Type B pancreatic cell (in vitro differentiated cells): ENCODE results near the gene ITGB3. TPM values are rescaled to one million over a fixed set of nuclear protein-coding genes. Genes with fewer than 3 reads are reported as not detected.

Experiments used
- DNase-seq: peaks from one replicate; pipeline ENCODE4 v3.0.0; 2021; ENCODE audit warnings: mixed read lengths; ENCODE audit not compliant: unreplicated experiment; ENCODE audit errors: extremely low spot score
- H3K27ac Mint-ChIP-seq: 2 replicates; pipeline ENCODE4 v1.8.0; 2021; ENCODE audit warnings: mild to moderate bottlenecking, mixed read lengths
- H3K27me3 Mint-ChIP-seq: 2 replicates; pipeline ENCODE4 v1.8.0; 2021; ENCODE audit warnings: mixed read lengths
- H3K36me3 Mint-ChIP-seq: 2 replicates; pipeline ENCODE4 v1.8.0; 2021; ENCODE audit warnings: mixed read lengths
- H3K4me1 Mint-ChIP-seq: one replicate; pipeline ENCODE4 v1.8.0; 2021; ENCODE audit warnings: mixed read lengths; ENCODE audit not compliant: unreplicated experiment
- H3K4me3 Mint-ChIP-seq: 2 replicates; pipeline ENCODE4 v1.8.0; 2021; ENCODE audit warnings: mild to moderate bottlenecking, mixed read lengths
- H3K9me3 Mint-ChIP-seq: 2 replicates; pipeline ENCODE4 v1.8.0; 2021; ENCODE audit warnings: mixed read lengths
- total RNA-seq: library from RNA; stranded (reverse); gene quantifications from 2 replicates; pipeline ENCODE4 v1.2.1, GENCODE V29; 2021; ENCODE audit warnings: low replicate concordance
- TF ChIP-seq, protein P1 (sequence below): fragments of 200-600 bp; sonication (generic); conservative IDR thresholded peaks from 2 replicates; pipeline ENCODE4 v1.5.0; 2021; ENCODE audit warnings: antibody characterized with exemption, mild to moderate bottlenecking

The ITGB3 gene
- total RNA-seq, 1 donor from 2014 or later = 1.6 TPM

DNA sequence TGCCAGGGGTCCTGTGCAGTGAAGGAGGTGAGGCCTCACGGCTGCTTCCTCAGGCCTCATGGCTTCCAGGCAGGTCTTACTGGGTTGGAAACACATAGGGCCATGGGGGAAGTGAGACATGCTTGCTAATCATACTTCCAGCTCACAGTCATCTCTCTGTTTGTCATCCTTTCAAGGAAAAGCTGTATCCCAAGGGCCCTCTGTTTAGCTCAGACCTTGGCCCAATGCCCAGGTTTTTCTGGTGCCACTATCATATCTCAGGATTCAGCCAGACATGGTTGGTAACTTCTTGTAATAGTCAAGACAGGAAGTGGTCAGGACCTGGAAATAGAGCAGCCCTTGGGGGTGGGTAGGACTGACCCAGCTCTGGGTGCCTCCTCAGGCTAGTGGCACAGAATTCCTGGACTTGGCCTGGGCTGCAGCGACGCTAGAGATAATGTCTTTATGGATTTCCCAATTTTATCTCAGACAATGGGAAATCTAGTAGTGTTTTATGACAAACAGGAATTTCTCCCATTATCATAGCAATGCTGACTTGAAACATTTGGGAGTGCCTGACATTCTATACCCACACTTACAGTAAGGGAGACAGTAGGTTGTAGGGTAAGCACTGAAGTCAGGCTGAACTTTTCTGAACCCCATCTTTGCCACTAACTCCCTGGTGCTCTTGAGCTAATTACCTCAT, 13.5 kb upstream of the ITGB3 start:
- Mint-ChIP-seq H3K27ac (no peak overlapping the region), H3K4me3 (no peak overlapping the region), H3K4me1 (peaks cover 5% of the 10 kb centered on the region), H3K36me3 (no peaks in the 10 kb centered on the region), H3K27me3 (peaks cover 14% of the 10 kb centered on the region), H3K9me3 (no peaks in the 10 kb centered on the region)
- TF ChIP-seq, protein P1, sequence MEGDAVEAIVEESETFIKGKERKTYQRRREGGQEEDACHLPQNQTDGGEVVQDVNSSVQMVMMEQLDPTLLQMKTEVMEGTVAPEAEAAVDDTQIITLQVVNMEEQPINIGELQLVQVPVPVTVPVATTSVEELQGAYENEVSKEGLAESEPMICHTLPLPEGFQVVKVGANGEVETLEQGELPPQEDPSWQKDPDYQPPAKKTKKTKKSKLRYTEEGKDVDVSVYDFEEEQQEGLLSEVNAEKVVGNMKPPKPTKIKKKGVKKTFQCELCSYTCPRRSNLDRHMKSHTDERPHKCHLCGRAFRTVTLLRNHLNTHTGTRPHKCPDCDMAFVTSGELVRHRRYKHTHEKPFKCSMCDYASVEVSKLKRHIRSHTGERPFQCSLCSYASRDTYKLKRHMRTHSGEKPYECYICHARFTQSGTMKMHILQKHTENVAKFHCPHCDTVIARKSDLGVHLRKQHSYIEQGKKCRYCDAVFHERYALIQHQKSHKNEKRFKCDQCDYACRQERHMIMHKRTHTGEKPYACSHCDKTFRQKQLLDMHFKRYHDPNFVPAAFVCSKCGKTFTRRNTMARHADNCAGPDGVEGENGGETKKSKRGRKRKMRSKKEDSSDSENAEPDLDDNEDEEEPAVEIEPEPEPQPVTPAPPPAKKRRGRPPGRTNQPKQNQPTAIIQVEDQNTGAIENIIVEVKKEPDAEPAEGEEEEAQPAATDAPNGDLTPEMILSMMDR = no peak
- no peak for DNase-seq

DNA sequence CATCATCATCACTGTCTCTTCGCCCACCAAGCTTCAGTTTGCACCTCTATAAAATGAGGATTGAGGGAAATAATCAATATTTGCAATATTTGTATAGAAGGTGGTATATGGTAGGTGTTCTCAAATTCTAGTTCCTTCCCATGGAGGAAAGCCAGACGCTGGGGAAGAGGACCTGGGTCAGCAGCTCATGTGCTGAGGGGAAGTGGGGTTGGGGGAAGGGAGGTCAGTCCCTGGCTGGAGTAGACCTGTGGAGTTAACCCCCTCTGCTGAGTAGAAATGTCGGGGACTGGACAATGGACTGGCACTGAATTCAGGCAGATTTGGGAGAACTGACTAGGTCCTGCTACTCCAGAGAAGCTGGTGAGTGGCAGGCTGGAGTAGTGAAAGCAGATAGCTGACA, 12.8 kb upstream of the ITGB3 start:
- TF ChIP-seq, protein P1 = no peak
- H3K36me3 Mint-ChIP-seq = no peaks in the 10 kb centered on the region
- peaks cover 20% of the 10 kb centered on the region for H3K27me3 Mint-ChIP-seq
- H3K4me3 Mint-ChIP-seq = no peak overlapping the region
- H3K27ac Mint-ChIP-seq = no peak overlapping the region
- no peaks in the 10 kb centered on the region for H3K9me3 Mint-ChIP-seq
- peaks cover 5% of the 10 kb centered on the region for H3K4me1 Mint-ChIP-seq
- no peak for DNase-seq

DNA sequence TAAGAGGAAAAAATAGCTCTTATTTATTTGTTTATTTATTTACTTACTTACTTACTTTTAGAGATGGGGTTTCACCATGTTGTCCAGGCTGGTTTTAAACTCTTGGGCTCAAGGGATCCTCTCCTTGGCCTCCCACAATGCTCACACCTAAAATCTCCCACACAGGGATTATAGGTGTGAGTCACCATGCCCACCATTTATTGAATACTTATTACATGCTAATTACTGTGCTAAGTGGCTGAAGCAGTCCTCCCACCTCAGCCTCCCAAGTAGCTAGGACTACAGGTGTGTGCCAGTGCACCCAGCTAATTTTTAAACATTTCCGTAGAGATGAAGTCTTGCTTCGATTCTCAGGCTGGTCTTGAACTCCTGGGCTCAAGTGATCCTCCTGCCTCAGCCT, 11.0 kb upstream of the ITGB3 start:
- Mint-ChIP-seq H3K4me1 (peaks cover 5% of the 10 kb centered on the region), H3K9me3 (no peaks in the 10 kb centered on the region), H3K27me3 (peaks cover 29% of the 10 kb centered on the region), H3K27ac (no peak overlapping the region), H3K36me3 (no peaks in the 10 kb centered on the region), H3K4me3 (no peak overlapping the region)
- TF ChIP-seq, protein P1 = no peak
- DNase-seq = no peak

DNA sequence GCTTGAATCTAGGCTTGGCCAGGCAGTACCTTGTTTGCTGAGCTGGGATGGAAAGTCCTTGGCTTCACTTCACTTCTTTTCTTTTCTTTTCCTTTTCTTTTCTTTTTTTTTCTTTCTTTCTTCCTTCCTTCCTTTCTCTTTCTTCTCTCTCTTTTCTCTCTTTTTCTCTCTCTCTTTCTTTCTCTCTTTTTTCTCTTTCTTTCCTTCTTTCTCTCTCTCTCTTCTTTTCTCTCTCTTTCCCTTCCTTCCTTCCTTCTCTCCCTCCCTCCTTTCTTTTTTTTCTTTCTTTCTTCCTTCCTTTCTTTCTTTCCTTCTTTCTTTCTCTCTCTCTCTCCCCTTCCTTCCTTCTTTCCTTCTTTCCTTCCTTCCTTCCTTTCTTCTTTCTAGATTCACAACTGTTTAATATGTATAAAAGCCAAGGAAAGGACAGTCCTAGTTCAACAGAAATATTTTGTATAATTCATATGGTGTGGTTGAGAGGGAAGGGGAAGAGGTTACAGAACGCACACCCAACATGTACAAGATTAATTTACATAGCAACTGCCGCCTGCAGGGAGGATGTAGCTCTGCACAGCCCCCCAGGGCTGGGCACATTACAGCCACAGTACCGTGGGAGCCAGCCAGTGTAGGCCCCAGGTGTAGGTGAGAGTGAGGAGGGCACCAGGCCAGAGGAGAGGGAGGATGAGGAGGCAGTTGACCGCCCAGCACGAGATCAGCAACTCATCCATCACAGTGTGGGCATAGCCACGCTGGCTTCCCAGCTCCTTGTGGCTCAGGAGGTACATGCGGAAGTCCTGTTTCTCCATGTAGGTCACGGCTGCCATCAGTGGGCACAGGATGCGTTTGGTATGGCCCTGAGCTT, 9.7 kb upstream of the ITGB3 start:
- TF ChIP-seq, protein P1 = no peak
- H3K27ac Mint-ChIP-seq = no peak overlapping the region
- H3K27me3 Mint-ChIP-seq = peaks cover 29% of the 10 kb centered on the region
- no peaks in the 10 kb centered on the region for H3K9me3 Mint-ChIP-seq
- H3K4me1 Mint-ChIP-seq = peaks cover 5% of the 10 kb centered on the region
- H3K36me3 Mint-ChIP-seq = no peaks in the 10 kb centered on the region
- H3K4me3 Mint-ChIP-seq = no peak overlapping the region
- no peak for DNase-seq

DNA sequence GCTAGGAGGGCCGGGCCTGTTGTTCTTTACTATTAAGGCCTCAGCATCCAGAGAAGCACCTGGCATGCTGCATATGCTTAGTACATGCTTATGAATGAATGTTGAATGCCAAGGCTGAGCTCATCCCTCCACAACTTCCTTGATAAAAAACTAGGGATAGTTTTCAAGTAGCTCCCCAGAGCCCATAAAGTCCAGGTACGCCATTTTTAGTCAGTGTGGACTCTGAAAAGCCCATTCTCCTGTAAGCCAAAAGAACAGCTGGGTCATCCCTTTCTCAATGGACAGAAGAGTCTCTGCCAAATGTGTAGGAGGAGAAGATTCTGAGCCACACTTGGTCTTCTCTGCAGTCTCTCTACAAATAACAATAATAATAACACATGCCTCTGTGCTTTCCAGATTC, 8.9 kb upstream of the ITGB3 start:
- H3K27me3 Mint-ChIP-seq = peaks cover 25% of the 10 kb centered on the region
- TF ChIP-seq, protein P1 = no peak
- H3K9me3 Mint-ChIP-seq = no peaks in the 10 kb centered on the region
- no peak overlapping the region for H3K4me3 Mint-ChIP-seq
- H3K4me1 Mint-ChIP-seq = peaks cover 5% of the 10 kb centered on the region
- DNase-seq = no peak
- no peaks in the 10 kb centered on the region for H3K36me3 Mint-ChIP-seq
- no peak overlapping the region for H3K27ac Mint-ChIP-seq
